ENCODE data around the gene KICS2.
"Not testable (repeated sequence)": the region's sequence is repeated elsewhere in the genome, so short reads cannot be mapped to it uniquely, and the experiment has no call there.

Gene KICS2

DNA sequence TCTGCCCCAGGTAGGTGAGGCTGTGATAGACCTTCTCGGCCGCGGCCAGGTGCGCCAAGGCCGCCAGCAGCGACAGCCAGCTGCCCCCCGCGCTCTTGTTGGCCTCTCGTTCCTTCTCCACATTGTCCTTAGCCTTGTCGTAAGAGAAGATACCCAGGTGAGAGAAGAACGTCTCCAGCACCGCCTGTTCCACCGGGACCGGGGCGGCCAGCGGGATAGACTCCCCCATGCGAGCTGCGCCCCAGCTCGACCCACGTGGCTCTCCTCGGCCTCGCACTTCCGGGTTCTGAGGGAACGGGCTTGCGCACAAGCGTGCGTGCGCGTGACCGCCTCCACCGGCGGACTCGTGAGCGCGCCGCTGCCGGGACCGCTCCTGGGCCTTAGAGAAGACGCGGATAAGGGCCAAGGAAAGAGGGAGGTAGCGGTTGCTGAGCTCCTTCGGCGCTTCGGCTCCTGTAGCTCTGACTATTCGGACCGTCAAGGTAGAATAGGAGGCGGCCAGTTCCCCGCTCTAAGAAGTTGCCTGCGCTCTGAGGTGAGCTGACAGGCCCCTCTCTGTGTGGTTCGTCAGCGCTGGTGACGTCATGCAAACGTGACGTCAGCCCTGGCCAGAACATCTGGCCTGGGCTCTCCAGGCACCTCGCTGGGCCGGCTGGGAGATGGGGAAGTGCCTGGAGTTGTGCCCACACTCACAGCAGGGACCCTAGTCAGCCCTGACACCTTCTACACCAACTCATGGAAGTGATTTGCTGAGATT lies at the start of gene KICS2:
KICS2 (minus strand) TSS at position 288 of the 757 bp plus-strand sequence; CDS start at position 229, 59 bp downstream.
- peak; percentile 93 for DNase-seq (ENCODE audit: low spot score)

DNA sequence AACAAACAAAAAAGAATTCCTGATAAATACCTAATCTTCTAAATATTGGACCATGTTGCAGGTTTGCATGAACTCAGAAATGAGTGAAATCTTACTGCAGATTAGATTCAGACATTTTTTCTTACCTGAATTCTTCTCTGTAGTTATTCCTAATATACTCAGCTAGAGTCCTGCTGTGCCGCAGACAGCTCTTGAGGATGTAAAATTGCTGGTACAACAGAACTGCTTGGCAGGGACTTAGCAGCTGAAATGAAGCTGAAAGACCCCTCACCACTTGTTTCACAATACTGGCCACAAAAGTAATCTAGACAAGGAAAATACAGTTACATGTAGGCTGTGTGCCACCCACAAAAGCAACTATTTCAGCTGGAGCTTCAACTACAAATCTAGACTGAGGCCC lies 48.3 kb upstream of the KICS2 start:
- DNase-seq (ENCODE audit: low spot score): no peak

DNA sequence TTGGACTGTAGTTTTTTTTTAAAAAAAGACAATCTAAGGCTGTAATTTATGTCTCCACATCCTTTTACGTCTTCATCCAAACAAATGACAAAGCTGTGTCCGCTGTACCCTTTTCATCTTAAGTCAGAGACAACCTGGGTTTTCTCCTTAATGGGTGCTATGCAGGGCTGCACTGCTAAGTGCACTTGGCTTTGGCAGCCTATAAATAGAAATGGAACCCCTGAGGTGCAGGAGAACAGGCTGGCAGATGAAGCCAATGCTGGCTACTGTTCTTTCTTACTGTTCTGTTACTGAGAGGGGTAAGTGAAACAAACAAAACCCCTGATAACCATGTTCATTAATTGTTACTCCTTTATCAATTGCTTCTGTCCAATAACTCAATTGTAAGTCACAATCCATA lies 47.1 kb upstream of the KICS2 start:
- no peak for DNase-seq (ENCODE audit: low spot score)

DNA sequence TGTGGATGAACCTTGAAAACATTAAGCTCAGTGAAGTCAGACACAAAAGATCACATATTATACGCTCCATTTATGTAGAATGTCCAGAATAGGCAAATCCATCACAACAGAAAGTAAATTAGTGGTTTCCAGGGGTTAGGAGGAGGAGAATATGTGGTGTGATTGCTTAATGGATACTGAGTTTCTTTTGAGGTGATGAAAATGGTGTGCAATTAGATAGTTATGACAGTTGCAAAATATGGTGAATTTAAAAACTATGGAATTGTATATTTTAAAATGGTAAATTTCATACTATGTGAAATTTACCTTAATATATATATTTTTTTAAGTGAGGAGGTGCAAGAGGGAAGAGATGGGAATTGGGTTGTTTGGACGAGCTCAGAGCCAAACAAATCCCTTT lies 46.3 kb upstream of the KICS2 start:
- DNase-seq (ENCODE audit: low spot score): no peak

DNA sequence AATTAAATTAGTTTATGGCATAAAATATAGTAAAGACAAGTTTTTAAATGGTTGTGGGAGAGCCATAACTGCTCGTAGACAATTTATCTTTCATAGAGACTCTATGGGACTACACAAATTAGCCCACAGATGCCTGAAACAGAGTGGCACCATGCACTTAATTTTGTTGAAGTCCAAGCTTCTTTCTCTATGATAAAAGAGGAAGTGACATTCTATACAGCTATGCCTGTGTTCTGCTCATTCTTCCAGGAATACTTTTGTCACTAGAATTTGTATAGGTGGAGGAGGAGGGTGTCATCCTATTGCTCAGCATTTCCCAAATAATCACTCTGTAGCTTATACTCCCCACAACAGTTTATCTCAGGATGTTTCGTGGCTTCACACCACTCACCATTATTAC lies 43.7 kb upstream of the KICS2 start:
- no peak for DNase-seq (ENCODE audit: low spot score)

DNA sequence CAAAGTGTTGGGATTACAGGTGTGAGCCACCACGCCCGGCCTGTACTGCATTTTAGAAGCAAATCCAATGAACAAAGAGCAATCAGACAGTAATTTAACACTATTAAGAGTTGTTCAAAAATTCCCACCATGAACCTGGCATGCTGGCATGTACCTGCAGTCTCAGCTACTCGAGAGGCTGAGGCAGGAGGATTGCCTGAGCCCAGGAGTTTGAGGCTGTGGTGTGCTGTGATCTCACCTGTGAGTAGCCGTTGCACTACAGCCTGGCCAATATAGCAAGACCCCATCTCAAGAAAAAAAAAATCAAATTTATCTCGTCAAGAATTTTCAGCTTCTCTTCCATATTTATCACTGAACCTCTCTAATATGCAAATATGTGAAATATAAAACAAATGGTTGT lies 39.7 kb upstream of the KICS2 start:
- DNase-seq (ENCODE audit: low spot score): no peak

DNA sequence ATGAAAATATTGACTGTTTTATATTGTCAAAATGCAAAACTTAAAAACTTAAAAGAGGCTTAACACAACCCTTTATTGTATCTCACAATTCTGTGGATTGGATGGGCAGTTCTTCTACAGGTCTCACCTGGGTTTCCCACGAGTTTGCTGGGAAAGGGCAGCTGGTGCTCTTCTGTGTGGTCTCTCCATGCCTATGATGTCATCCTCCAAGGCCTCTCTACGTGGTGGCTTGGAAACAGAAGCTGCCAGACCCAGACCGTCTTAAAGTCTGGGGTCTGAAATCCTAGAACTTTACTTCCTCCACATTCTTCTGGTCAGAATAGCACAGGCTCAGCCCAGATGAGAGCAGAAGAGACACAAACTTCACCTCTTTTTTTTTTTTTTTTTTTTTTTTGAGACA lies 36.5 kb upstream of the KICS2 start:
- no peak for DNase-seq (ENCODE audit: low spot score)

DNA sequence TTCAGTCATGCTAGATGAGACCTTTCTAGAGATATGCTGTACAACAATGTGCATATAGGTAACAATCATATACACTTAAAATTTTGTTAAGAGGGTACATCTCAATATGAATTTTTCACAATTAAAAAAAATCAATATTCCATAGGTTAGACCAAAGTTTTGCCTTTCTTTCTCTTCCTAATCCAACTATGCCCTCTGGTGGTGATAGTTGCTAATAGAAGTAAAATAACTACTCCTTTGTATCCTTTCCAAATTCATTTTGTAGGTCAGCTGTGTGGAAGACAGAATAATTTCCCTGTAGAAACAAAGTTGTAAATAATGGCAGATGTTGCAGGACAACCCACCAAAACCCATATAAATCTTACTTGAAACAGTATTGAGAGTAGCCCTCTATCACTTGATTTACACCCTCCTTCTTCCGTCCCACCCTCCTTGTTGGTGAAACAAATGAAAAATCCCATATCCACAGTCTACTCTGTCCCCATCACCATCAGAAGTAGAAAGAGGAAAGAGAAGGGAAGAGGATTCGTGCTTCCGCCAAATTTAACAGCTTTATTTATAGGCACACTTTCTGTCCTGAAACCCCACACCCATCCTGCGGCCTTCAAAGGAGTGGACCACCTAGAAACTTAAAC lies 34.2 kb upstream of the KICS2 start:
- peak; percentile 94 for DNase-seq (ENCODE audit: low spot score)

DNA sequence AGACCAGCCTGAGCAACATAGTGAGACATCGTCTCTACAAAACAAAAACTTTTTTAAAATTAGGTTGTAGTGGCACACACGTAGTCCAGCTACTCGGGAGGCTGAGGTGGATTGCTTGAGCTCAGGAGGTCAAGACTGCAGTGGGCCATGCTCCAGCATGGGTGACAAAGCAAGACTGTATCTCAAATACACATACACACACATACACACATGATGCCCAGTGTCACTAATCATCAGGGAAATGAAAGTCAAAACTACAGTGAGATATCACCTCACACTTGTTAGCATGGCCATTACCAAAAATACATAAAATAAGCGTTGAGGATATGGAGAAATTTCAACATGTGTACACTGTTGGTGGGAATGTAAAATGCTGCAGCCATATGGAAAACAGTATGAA lies 33.2 kb upstream of the KICS2 start:
- no peak for DNase-seq (ENCODE audit: low spot score)

DNA sequence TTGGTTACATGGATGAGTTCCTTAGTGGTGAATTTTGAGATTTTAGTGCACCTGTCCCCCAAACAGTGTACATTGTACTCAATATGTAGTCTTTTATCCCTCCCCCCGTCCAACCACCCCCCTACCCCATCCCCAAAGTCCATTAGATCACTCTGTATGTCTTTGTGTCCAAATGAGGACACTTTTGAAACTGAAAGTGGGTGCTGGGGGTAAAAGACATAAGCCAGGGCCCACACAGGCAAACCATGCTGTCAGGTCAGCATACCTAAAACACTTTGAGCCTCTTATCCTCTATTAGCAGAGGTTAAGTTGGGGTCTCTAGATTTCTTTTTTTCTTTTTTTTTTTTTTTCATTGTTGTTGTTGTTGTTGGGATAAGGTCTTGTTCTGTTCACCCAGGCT lies 31.3 kb upstream of the KICS2 start:
- DNase-seq (ENCODE audit: low spot score): no peak

DNA sequence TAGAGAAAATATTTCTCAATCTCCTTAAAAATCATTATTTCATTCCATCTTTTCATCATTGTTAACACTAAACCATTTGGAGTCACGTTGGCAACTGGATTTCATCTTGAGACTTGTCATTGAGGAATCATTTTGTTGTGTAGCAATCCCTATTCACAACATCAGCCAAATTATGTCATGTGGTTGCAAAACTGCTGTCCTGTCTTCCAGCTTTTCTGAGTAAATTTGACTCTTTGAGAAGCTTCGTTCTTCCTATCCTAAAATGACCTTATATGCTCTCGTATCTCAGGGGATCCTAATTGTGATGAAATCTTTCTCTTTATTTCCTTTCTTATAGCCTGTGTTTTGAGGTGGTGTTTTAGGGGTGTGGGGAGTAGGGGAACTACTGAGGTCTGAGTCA lies 30.6 kb upstream of the KICS2 start:
- DNase-seq (ENCODE audit: low spot score): peak; percentile 49

DNA sequence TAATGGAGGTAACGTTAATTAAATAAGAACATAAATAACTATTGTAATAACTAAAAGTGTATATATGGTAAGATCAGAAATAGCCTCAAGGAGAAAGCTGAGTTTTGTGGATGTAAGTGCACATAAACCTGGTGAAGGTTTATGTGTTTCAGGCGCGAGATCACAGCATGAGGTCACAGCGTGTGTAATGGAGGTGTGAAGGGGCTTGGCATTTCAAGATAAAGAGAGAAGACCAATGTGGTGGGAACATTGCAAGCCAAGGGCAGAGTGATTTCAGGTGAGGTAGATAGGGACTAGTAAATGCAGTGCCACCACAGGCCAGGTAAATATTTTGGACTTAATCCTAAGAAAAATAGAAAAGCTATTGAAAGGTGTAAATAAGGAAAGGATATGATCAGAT lies 21.7 kb upstream of the KICS2 start:
- no peak for DNase-seq (ENCODE audit: low spot score)

DNA sequence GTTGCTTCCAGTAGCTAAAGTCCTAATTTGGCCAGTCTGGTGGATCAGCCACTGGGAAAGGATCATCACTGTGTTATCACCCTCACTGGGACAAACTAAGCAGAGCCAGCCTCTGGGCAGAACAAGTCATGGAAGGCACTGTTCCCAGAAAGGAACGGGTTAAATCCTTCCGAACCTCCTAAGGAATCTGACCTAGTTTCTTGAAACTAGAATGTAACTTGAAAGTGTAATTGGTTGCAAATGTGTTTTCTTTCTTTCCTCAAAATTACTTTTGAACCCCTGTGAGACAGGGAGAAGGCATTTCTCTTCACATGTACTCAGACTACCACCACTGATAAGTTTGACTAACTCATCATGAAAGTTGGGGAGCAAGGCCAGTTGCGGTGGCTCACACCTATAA lies 18.7 kb upstream of the KICS2 start:
- no peak for DNase-seq (ENCODE audit: low spot score)

DNA sequence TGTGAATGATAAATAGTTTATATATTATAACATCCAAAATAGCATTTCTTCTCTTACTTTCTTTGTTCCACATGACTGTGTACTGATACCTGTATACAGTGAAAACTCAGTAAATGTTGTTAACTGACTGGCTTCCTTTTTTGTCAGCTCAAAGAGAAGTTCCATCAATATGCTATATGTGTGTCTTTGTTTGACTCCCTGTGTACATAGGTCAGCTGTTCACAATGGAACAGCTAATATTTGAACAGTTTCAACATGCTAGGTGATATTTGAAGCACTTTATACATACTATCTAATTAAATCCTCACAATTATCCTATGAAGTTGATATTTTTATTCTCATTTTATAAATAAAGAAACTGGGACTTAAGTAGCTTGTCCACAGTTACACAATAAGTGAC lies 15.3 kb upstream of the KICS2 start:
- DNase-seq (ENCODE audit: low spot score): no peak

DNA sequence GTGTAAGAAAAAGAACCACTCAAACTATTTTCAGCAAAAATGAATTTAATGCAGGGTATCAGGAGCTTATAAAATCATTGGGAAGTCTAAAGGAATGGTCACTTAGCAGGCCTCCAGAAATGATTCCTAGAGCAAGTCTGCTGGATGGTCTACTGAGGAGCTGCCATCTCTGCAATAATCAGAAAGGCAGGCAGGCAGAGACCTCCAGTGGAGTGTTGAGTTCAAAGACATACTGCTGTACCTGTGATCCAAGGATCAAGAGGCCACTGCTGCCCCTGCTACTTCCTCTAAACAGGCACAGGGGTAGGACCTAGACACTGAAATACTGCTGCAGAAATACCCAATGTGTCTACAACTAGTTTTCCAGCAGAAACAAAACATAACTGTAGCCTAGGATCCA lies 14.5 kb upstream of the KICS2 start:
- no peak for DNase-seq (ENCODE audit: low spot score)

DNA sequence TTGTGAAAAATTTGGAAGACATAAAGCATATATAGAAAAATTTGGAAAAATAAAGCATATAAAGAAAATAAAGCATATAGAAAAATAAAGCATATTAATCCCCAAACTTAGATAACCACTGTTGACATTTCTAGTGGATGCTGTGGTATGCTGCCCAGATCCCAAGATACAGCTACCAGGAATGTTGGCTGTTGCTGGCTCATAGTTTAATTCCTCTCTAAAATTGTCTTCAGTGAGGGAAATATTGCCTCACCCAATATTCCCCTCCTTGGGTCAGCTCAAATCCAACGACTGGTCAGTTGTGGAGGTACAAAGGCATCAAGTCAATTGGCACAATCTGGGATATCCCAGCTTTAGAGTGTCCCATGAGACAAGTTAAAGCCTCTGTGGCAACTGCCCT lies 10.1 kb upstream of the KICS2 start:
- DNase-seq (ENCODE audit: low spot score): no peak

DNA sequence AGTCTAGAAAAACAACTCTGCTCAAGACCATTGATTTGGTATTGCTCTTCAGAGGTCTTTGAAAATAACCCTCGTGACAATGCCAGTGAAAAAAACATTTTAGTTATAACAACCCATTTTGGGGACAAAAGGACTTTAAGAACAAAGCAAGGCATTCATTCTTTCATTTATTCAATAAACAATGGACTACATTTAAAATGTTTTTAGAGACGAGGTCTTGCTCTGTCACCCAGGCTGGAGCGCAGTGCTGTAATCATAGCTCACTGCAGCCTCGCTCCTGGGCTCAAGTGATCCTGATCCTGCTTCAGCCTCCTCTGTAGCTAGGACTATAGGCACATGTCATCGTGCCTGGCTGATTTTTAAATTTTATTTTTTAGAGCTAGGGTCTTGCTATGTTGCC lies 7.7 kb upstream of the KICS2 start:
- DNase-seq (ENCODE audit: low spot score): peak; percentile 89

DNA sequence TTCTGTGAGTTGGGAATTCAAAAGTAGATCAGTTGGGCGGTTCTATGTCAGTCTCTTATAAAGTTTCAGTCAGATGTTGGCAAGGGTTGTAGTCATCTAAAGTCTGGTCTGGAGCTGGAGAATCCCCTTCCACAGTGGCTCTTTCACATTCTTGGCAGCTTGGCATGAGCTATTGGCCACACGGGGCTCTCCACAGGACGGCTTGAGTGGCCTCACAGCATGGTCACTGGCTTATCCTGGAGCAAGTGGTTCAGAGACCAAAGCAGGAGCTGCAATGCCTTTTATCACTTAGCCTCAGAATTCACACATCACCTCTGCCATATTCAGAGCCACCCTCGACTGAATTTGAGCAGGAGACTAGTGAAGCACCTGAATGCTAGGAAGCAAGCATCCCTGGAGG lies 7.1 kb upstream of the KICS2 start:
- no peak for DNase-seq (ENCODE audit: low spot score)

DNA sequence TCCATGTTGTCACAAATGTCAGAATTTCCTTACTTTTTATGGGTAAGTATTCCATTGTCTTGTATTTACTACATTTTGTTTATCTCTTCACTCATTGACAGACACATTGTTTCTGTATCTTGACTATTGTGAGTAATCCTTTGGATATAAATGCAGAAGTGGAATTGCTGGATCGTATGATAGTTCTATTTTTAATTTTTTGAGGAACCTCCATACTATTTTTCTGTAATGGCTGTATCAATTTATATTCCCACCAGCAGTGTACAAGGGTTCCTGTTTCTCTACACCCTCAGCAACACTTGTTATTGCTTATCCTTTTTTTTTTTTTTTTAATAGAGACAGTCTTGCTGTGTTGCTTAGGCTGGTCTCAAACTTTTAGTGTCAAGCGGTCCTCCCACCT lies 3.5 kb upstream of the KICS2 start:
- no peak for DNase-seq (ENCODE audit: low spot score)

DNA sequence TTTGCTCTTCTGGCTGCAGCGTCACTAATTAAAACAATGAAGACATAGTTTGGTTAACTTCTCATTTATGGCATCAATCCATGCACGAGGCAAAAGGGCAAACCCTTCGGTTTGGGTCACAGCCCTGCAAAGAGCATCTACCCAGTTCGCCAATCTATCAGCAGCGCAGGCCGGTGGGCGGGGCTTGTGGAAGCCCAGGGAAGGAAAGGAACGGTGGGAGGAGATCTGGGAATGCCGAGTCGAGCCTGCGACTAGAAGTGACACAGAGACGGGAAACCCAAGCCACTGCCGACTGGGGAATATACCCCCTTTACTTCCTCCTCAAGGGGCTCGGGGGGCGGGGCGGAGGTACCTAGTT lies 466 bp downstream of the KICS2 start:
- peak; percentile 87 for DNase-seq (ENCODE audit: low spot score)

DNA sequence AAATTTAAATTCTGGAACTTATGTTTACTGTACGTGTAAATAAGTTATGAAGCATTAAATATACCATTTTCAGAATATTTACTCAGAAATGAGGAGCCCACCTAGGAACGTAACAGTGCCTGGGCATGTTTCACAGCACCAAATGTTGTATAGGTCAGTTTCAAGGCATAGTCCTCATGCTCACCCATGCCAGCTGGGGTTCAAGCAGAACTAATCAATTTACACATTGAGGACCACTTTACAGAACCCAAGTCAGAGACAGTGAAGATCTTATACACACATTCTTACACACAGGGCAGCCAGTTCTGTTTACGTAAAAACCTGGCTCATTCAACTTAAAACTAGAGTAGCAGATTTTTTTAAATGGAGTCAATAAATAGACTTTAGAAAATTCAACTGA lies 2.0 kb downstream of the KICS2 start:
- DNase-seq (ENCODE audit: low spot score): no peak

DNA sequence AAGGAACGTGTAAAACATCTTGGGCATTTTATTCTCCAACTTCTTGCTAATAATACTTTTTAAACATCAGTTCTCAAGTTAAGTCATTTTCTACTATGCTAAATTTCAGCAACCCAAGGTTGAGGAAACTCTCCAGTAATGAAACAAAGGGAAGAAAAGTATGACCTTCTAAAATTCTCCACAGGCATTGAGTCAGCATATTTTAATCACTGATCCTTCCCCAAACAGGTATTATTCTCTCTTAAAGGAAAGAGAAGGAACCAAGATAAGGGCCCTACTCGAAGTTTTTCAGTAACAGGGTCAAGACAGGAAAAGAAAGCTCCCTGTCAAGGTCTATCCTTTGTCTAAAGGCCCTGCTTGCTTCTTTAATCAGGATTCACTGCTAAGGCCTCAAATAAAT lies 3.0 kb downstream of the KICS2 start:
- no peak for DNase-seq (ENCODE audit: low spot score)

DNA sequence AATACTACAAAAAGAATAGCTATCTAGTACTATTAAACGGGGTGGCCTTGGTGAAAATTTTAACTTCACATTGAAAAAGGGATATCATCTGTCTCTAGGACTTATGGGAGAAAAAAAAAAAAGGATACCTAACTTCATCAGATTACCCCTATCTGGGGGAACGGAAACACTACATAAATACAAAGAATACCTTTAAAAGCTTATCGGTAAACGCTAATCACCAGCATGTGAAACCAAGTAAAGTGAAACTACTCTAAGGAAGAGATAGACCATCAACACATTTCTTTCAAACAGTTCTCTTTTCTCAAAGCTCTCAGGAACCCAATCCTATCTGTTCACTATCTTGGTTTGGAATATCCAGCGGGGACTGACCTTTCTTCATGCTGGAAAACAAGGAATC lies 3.5 kb downstream of the KICS2 start:
- no peak for DNase-seq (ENCODE audit: low spot score)

DNA sequence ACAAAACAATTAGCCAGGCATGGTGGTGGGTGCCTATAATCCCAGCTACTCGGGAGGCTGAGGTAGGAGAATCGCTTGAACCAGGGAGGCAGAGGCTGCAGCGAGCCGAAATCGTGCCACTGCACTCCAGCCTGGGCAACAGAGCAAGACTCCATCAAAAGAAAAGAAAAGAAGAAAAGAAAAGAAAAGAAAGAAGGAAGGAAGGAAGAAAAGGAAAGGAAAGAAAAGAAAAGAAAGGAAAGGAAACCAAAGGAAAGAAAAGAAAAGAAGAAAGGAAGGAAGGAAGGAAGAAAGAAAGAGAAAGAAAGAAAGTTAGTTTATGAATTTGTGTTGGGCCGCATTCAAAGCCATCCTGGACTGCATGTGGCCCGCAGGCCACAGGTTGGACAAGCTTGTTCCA lies 4.5 kb downstream of the KICS2 start:
- DNase-seq (ENCODE audit: low spot score): not testable (repeated sequence)
